IPS DF 6.9 (cell line): ENCODE results near the gene AMELX.

Source experiments
- DNase-seq: peaks from one replicate; pipeline ENCODE4 v3.0.0-alpha.2; 2013; ENCODE audit warnings: low read depth, low spot score
- H3K27ac ChIP-seq: one replicate; pipeline ENCODE4 v1.5.1; 2013; ENCODE audit warnings: low read length, control low read depth
- H3K27me3 ChIP-seq: 2 replicates; pipeline ENCODE4 v1.6.1; 2013; ENCODE audit warnings: mild to moderate bottlenecking, low read length; ENCODE audit not compliant: control insufficient read depth, insufficient read depth
- H3K36me3 ChIP-seq: 2 replicates; pipeline ENCODE4 v1.6.1; 2013; ENCODE audit warnings: low read length; ENCODE audit not compliant: control insufficient read depth, insufficient read depth
- H3K4me1 ChIP-seq: 2 replicates; pipeline ENCODE4 v1.6.1; 2013; ENCODE audit warnings: low read length; ENCODE audit not compliant: control insufficient read depth, insufficient read depth
- H3K4me3 ChIP-seq: 2 replicates; pipeline ENCODE4 v1.5.1; 2013; ENCODE audit warnings: mild to moderate bottlenecking, low read length
- H3K9me3 ChIP-seq: 2 replicates; pipeline ENCODE4 v1.6.1; 2013; ENCODE audit warnings: low read length, inconsistent platforms; ENCODE audit not compliant: control insufficient read depth, insufficient read depth
- WGBS: extraction: QIAGEN DNeasy Blood & Tissue Kit; methylation state at CpG from one replicate; pipeline ENCODE4 v1.1.7; 2013; ENCODE audit warnings: mixed read lengths, missing lambda C conversion rate; ENCODE audit not compliant: insufficient read length, insufficient coverage; 5-methylcytosine and 5-hydroxymethylcytosine counted together

Gene AMELX

GRCh38 chrX:11304829-11305228 lies 11.6 kb downstream of the AMELX start:
- Histone ChIP-seq H3K27me3 (no peaks in the 10 kb centered on the region), H3K4me1 (no peaks in the 10 kb centered on the region), H3K36me3 (no peaks in the 10 kb centered on the region), H3K4me3 (no peak overlapping the region), H3K27ac (no peak overlapping the region), H3K9me3 (no peaks in the 10 kb centered on the region)
- DNase-seq: no peak
- no CpG with 5 or more reads among the region's 6 CpGs for WGBS

- Histone ChIP-seq H3K36me3 (no peaks in the 10 kb centered on the region), H3K27ac (no peak overlapping the region), H3K27me3 (no peaks in the 10 kb centered on the region), H3K9me3 (no peaks in the 10 kb centered on the region), H3K4me1 (no peaks in the 10 kb centered on the region), H3K4me3 (no peak overlapping the region)
- DNase-seq: no peak
- WGBS: no CpG with 5 or more reads among the region's 1 CpG
These were observed 12.4 kb downstream of the AMELX start for GRCh38 chrX:11305641-11306040.

GRCh38 chrX:11309220-11309619 lies 16.0 kb downstream of the AMELX start:
- Histone ChIP-seq H3K36me3 (no peaks in the 10 kb centered on the region), H3K4me1 (no peaks in the 10 kb centered on the region), H3K27me3 (no peaks in the 10 kb centered on the region), H3K9me3 (no peaks in the 10 kb centered on the region), H3K4me3 (no peak overlapping the region), H3K27ac (no peak overlapping the region)
- no CpG with 5 or more reads among the region's 5 CpGs for WGBS
- DNase-seq: no peak

GRCh38 chrX:11311706-11312105 lies 18.5 kb downstream of the AMELX start:
- Histone ChIP-seq H3K27me3 (no peaks in the 10 kb centered on the region), H3K36me3 (no peaks in the 10 kb centered on the region), H3K9me3 (no peaks in the 10 kb centered on the region), H3K4me1 (no peaks in the 10 kb centered on the region), H3K27ac (no peak overlapping the region), H3K4me3 (no peak overlapping the region)
- DNase-seq: no peak
- WGBS: no CpG with 5 or more reads among the region's 7 CpGs

- no peaks in the 10 kb centered on the region for H3K27me3 ChIP-seq
- H3K9me3 ChIP-seq: no peaks in the 10 kb centered on the region
- no peaks in the 10 kb centered on the region for H3K36me3 ChIP-seq
- WGBS: no CpG with 5 or more reads among the region's 7 CpGs
- no peaks in the 10 kb centered on the region for H3K4me1 ChIP-seq
- H3K4me3 ChIP-seq: no peak overlapping the region
- H3K27ac ChIP-seq: no peak overlapping the region
- DNase-seq: no peak
These were observed 26.8 kb downstream of the AMELX start for GRCh38 chrX:11319806-11320520.

GRCh38 chrX:11321986-11322385 lies 28.8 kb downstream of the AMELX start:
- no CpG with 5 or more reads among the region's 2 CpGs for WGBS
- no peaks in the 10 kb centered on the region for H3K36me3 ChIP-seq
- no peak overlapping the region for H3K4me3 ChIP-seq
- no peak for DNase-seq
- no peaks in the 10 kb centered on the region for H3K27me3 ChIP-seq
- no peak overlapping the region for H3K27ac ChIP-seq
- H3K4me1 ChIP-seq: no peaks in the 10 kb centered on the region
- no peaks in the 10 kb centered on the region for H3K9me3 ChIP-seq

- Histone ChIP-seq H3K27ac (no peak overlapping the region), H3K4me3 (no peak overlapping the region), H3K9me3 (no peaks in the 10 kb centered on the region), H3K36me3 (no peaks in the 10 kb centered on the region), H3K27me3 (no peaks in the 10 kb centered on the region), H3K4me1 (no peaks in the 10 kb centered on the region)
- WGBS: no CpG with 5 or more reads among the region's 3 CpGs
- DNase-seq: no peak
These were observed 34.9 kb downstream of the AMELX start for GRCh38 chrX:11328134-11328533.

GRCh38 chrX:11329021-11329420 lies 35.8 kb downstream of the AMELX start:
- Histone ChIP-seq H3K9me3 (no peaks in the 10 kb centered on the region), H3K4me3 (no peak overlapping the region), H3K27me3 (no peaks in the 10 kb centered on the region), H3K27ac (no peak overlapping the region), H3K4me1 (no peaks in the 10 kb centered on the region), H3K36me3 (no peaks in the 10 kb centered on the region)
- WGBS: no CpG with 5 or more reads among the region's 5 CpGs
- no peak for DNase-seq

GRCh38 chrX:11331788-11332187 lies 38.6 kb downstream of the AMELX start:
- Histone ChIP-seq H3K27ac (no peak overlapping the region), H3K27me3 (no peaks in the 10 kb centered on the region), H3K36me3 (no peaks in the 10 kb centered on the region), H3K9me3 (no peaks in the 10 kb centered on the region), H3K4me3 (no peak overlapping the region), H3K4me1 (no peaks in the 10 kb centered on the region)
- no CpG with 5 or more reads among the region's 2 CpGs for WGBS
- no peak for DNase-seq

GRCh38 chrX:11334165-11334564 lies 41.0 kb downstream of the AMELX start:
- H3K27me3 ChIP-seq: no peaks in the 10 kb centered on the region
- no peak overlapping the region for H3K4me3 ChIP-seq
- DNase-seq: no peak
- H3K9me3 ChIP-seq: no peaks in the 10 kb centered on the region
- no peaks in the 10 kb centered on the region for H3K4me1 ChIP-seq
- WGBS: no CpG with 5 or more reads among the region's 2 CpGs
- H3K27ac ChIP-seq: no peak overlapping the region
- no peaks in the 10 kb centered on the region for H3K36me3 ChIP-seq

- WGBS: no CpG with 5 or more reads among the region's 2 CpGs
- no peaks in the 10 kb centered on the region for H3K36me3 ChIP-seq
- DNase-seq: no peak
- no peak overlapping the region for H3K4me3 ChIP-seq
- no peaks in the 10 kb centered on the region for H3K9me3 ChIP-seq
- H3K4me1 ChIP-seq: no peaks in the 10 kb centered on the region
- H3K27me3 ChIP-seq: no peaks in the 10 kb centered on the region
- no peak overlapping the region for H3K27ac ChIP-seq
These were observed 43.0 kb downstream of the AMELX start for GRCh38 chrX:11336201-11336600.
